Gastroesophageal sphincter (tissue), 4 donors: ENCODE results near the gene TNFRSF4. TPM values are rescaled to one million over a fixed set of nuclear protein-coding genes. Genes with fewer than 3 reads are reported as not detected.

Experiments
- ATAC-seq: fragments of 150-250 bp; one replicate; pipeline ENCODE4 v1.9.1; 2016; ENCODE audit warnings: mild to moderate bottlenecking, moderate library complexity
- H3K27ac ChIP-seq, 4 donors: fragments of 200-600 bp; sonication (generic) in 3 of 4; 1 replicate in 3 of 4; 2 replicates in 1 of 4; pipeline ENCODE4 v1.5.1; 2016 to 2019
- H3K27me3 ChIP-seq: fragments of 200-600 bp; sonication (generic); one replicate; pipeline ENCODE4 v1.5.1; 2019
- H3K36me3 ChIP-seq, 2 donors: fragments of 200-600 bp; sonication (generic); one replicate each; pipeline ENCODE4 v1.5.1; 2019; ENCODE audit warnings: control low read depth in 1 of 2
- H3K4me1 ChIP-seq, 3 donors: fragments of 200-600 bp; sonication (generic); 1 replicate in 2 of 3; 2 replicates in 1 of 3; pipeline ENCODE4 v1.5.1; 2016 to 2019; ENCODE audit warnings: control low read depth in 2 of 3
- H3K4me3 ChIP-seq, 2 donors: fragments of 200-600 bp; sonication (generic); one replicate each; pipeline ENCODE4 v1.5.1; 2019; ENCODE audit warnings: mild to moderate bottlenecking in 1 of 2, moderate library complexity in 1 of 2
- H3K9me3 ChIP-seq, 3 donors: fragments of 200-600 bp; sonication (generic); one replicate each; pipeline ENCODE4 v1.5.1; 2017 to 2019; ENCODE audit warnings: control low read depth in 2 of 3
- CTCF ChIP-seq, 4 experiments: fragments of 200-600 bp in 2 of 4; fragments of 450-650 bp in 2 of 4; sonication (generic) in 1 of 4; IDR thresholded peaks; one replicate each; pipeline ENCODE4 v1.5.1; 2017 to 2019; ENCODE audit warnings: antibody characterized with exemption in 4 of 4, mild to moderate bottlenecking in 2 of 4, moderate library complexity in 2 of 4
- EP300 ChIP-seq: sonication (generic); formaldehyde crosslinking; IDR thresholded peaks from one replicate; pipeline ENCODE4 v1.6.1; 2017; ENCODE audit warnings: antibody characterized with exemption, mild to moderate bottlenecking
- POLR2A ChIP-seq, 2 donors: fragments of 450-650 bp; IDR thresholded peaks; one replicate each; pipeline ENCODE4 v1.6.1; 2017; ENCODE audit warnings: antibody characterized with exemption in 2 of 2, mild to moderate bottlenecking in 2 of 2, moderate library complexity in 1 of 2
- POLR2AphosphoS5 ChIP-seq: sonication (generic); formaldehyde crosslinking; IDR thresholded peaks from one replicate; pipeline ENCODE4 v1.6.1; 2017; ENCODE audit warnings: antibody characterized with exemption
- WGBS, 2 donors: methylation state at CpG; one replicate each; pipeline ENCODE4 v1.1.5; 2018; ENCODE audit warnings: low coverage in 1 of 2; 5-methylcytosine and 5-hydroxymethylcytosine counted together
- total RNA-seq, 4 donors: library from RNA; depleted of rRNA; stranded (reverse); fragments of >200 nt; gene quantifications; one replicate each; pipeline ENCODE4 v1.1.0, GENCODE V29; 2016

TNFRSF4 gene
- total RNA-seq, 4 donors from 2014 or later = 0.93 to 1.6 (median 1.3) TPM

DNA sequence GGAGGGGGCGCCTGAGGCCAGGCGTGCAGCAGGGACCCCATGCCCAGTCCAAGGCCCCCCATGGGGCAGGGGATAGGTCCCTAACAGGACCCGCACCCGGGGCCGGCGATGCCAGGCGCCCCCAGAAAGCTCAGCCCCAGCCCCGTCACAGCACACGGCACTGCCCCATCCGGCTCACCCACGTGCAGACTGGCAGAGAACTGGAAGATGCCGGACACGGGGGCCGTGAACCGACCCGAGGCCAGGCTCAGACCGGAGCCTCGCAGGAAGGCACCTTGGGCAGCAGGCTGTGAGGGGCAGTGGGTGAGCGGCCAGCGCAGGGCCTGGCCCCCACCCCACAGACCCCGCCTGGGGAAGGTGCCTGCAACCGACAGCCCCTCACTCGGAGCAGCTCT is 29.3 kb upstream of the TNFRSF4 start:
- Histone ChIP-seq H3K27ac (no peak overlapping the region), H3K9me3 (no peaks in the 10 kb centered on the region), H3K27me3 (peaks cover 73% of the 10 kb centered on the region), H3K36me3 (peaks cover 0 to 25% of the 10 kb centered on the region in 2 donors), H3K4me3 (no peak overlapping the region), H3K4me1 (peaks cover 0 to 16% (median 0%) of the 10 kb centered on the region in 3 donors)
- no peak for ATAC-seq
- WGBS, 2 donors = no CpG with 5 or more reads among the region's 23 CpGs
- TF ChIP-seq EP300 (no peak), CTCF (IDR thresholded peaks at IDR 0.05) (no peak), POLR2A (IDR thresholded peaks at IDR 0.05) (no peak), POLR2AphosphoS5 (no peak)

DNA sequence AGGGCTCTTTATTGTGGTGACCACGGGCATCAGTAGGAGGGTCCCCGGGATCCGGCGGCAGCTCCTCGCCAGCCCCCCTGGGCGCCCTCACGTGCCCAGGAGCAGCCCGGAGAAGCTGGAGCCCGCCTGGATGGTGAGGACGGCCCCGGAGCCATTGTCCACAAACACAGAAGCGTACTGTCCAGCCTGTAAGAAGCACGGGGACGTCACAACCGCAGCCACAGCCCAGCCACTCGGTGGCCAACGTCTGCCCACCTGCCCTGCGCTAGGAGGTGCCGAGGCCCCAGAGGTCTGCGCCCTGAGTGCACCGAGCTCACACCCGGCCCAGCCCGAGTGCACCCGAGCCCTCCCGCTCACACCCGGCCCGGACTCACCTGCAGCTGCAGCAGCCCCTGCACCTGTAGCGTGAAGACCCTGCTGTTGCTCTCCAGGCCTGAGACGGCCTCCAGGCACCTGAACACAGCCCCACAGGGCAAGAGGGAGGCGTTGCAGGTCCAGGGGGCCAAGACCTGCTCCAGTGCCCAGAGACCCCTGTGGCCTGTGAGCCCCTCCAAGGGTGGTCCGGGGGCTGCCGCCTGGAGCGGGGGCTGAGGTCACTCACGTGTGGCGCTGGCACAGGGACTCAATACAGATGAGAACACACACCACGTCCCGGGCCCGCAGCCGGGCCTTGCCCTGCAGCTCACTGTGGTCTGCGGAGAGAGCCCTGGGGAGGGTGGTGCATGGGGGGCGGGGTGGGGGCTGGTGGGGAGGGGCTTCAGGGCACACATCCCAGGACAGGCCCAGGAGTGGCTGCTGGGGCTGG is 28.7 kb upstream of the TNFRSF4 start:
- TF ChIP-seq CTCF (IDR thresholded peaks at IDR 0.05) (no peak), POLR2A (IDR thresholded peaks at IDR 0.05) (no peak), EP300 (no peak), POLR2AphosphoS5 (no peak)
- peaks cover 0 to 25% of the 10 kb centered on the region in 2 donors for H3K36me3 ChIP-seq
- peaks cover 0 to 19% (median 4%) of the 10 kb centered on the region in 3 donors for H3K4me1 ChIP-seq
- no peak for ATAC-seq
- H3K9me3 ChIP-seq = no peaks in the 10 kb centered on the region
- no peak overlapping the region for H3K27ac ChIP-seq
- WGBS, 2 donors = no CpG with 5 or more reads among the region's 41 CpGs
- peaks cover 73% of the 10 kb centered on the region for H3K27me3 ChIP-seq
- no peak overlapping the region for H3K4me3 ChIP-seq

- no peak for ATAC-seq
- WGBS, 2 donors = no CpG with 5 or more reads among the region's 26 CpGs
- Histone ChIP-seq H3K9me3 (no peaks in the 10 kb centered on the region), H3K27me3 (peaks cover 69% of the 10 kb centered on the region), H3K4me3 (no peak overlapping the region), H3K36me3 (peaks cover 0 to 25% of the 10 kb centered on the region in 2 donors), H3K4me1 (peaks cover 0 to 22% (median 6%) of the 10 kb centered on the region in 3 donors), H3K27ac (no peak overlapping the region)
- no peak for TF ChIP-seq POLR2AphosphoS5
- no peak for TF ChIP-seq CTCF (IDR thresholded peaks at IDR 0.05)
- TF ChIP-seq EP300 = no peak
- no peak for TF ChIP-seq POLR2A (IDR thresholded peaks at IDR 0.05)
Measured at GRCh38 chr1:1241588-1242219, 27.8 kb upstream of the TNFRSF4 start.

DNA sequence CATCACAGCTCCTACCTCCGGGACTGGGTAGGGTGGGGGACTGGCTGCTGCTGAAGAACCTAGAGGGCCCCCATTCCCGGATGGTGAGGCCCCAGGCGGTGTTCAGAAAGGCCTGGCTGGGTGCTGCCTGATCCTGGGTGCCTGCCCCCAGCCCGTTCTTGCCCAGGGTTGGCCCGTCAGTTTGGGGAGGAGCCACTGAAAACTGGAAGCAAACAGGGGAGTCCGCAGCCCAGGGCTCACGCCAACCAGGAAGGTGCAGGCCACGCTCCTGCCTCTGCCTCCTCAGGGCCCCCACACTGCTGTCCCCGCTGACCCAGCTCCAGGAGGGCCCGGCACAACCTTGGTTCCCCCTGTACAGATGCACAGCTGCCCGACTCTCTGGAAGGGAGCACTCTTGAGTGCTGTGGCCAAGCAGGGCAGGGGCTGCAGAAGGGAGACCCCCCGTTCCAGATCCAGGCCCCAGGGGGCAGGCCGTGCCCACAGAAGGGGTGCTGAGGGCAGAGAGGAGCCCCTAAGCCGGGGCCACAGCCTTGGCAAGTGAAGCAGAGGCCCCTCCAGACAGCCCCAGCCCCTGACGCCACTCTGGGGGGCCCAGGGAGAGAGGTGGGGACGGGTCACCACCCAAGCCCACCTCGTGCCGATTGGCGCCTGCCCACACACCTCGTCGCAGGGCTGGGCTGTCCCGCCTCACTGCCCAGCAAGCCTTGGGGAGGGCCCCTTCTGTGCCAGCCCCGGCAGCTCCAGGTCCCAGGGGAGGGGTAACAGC is 27.1 kb upstream of the TNFRSF4 start:
- H3K4me1 ChIP-seq = peaks cover 0 to 18% (median 6%) of the 10 kb centered on the region in 3 donors
- no peaks in the 10 kb centered on the region for H3K9me3 ChIP-seq
- H3K27ac ChIP-seq = no peak overlapping the region
- peaks cover 62% of the 10 kb centered on the region for H3K27me3 ChIP-seq
- no peak for TF ChIP-seq POLR2A (IDR thresholded peaks at IDR 0.05)
- no peak for TF ChIP-seq POLR2AphosphoS5
- TF ChIP-seq CTCF (IDR thresholded peaks at IDR 0.05) = no peak
- TF ChIP-seq EP300 = no peak
- H3K4me3 ChIP-seq = no peak overlapping the region
- H3K36me3 ChIP-seq = peaks cover 0 to 25% of the 10 kb centered on the region in 2 donors
- ATAC-seq = no peak
- WGBS, 2 donors = no CpG with 5 or more reads among the region's 23 CpGs
